Activated CD8-positive, alpha-beta memory T cell treated with anti-CD3 and anti-CD28 coated beads, Interleukin-2, amount 10 ng/mL, durations not matched to agents 7 days and 5 days (primary cell): ENCODE measurements around the gene FRMD8. TPM values are rescaled to one million over a fixed set of nuclear protein-coding genes. Genes with fewer than 3 reads are reported as not detected.
A peak's percentile ranks its signal among the peaks of the same experiment; 100 is the strongest.

Source experiments
- ATAC-seq: fragments of 150-1000 bp; cut with Tn5 transposase; one replicate; pipeline ENCODE4 v1.10.0; 2021; ENCODE audit warnings: moderate library complexity
- CTCF ChIA-PET: fragments of 350-600 bp; sonication (Branson Sonifier 250); formaldehyde crosslinking; loops from one replicate; lab custom pipeline; 2021; ENCODE audit warnings: antibody characterized with exemption; lab: Charles Lee
- DNase-seq: peaks from one replicate; pipeline ENCODE4 v3.0.0-alpha.2; 2020
- H3K27ac Mint-ChIP-seq: one replicate; pipeline ENCODE4 v1.8.0; 2021; ENCODE audit warnings: mild to moderate bottlenecking, mixed read lengths
- H3K27me3 Mint-ChIP-seq: one replicate; pipeline ENCODE4 v1.8.0; 2021; ENCODE audit warnings: mixed read lengths
- H3K36me3 Mint-ChIP-seq: one replicate; pipeline ENCODE4 v1.8.0; 2021; ENCODE audit warnings: mild to moderate bottlenecking, mixed read lengths
- H3K4me1 Mint-ChIP-seq: one replicate; pipeline ENCODE4 v1.8.0; 2021; ENCODE audit warnings: mixed read lengths
- H3K4me3 Mint-ChIP-seq: one replicate; pipeline ENCODE4 v1.8.0; 2021; ENCODE audit warnings: mild to moderate bottlenecking, moderate library complexity, mixed read lengths
- H3K9me3 Mint-ChIP-seq: one replicate; pipeline ENCODE4 v1.8.0; 2022; ENCODE audit warnings: low read depth, mixed read lengths
- total RNA-seq, 2 experiments: library from RNA; stranded (reverse); gene quantifications; one replicate each; pipeline ENCODE4 v1.2.3, GENCODE V29; 2021

FRMD8 gene
- total RNA-seq, 2 experiments from 2014 or later: 52.0 to 56.7 TPM

- no peak overlapping the region for H3K27ac Mint-ChIP-seq
- no peak overlapping the region for H3K4me3 Mint-ChIP-seq
- H3K36me3 Mint-ChIP-seq: peaks cover 17% of the 10 kb centered on the region
- ATAC-seq: no peak
- H3K9me3 Mint-ChIP-seq: no peaks in the 10 kb centered on the region
- CTCF ChIA-PET: no interaction called here
- DNase-seq: no peak
- no peaks in the 10 kb centered on the region for H3K27me3 Mint-ChIP-seq
- no peaks in the 10 kb centered on the region for H3K4me1 Mint-ChIP-seq
These were observed 13.4 kb downstream of the FRMD8 start for GRCh38 chr11:65399845-65400244.

DNA sequence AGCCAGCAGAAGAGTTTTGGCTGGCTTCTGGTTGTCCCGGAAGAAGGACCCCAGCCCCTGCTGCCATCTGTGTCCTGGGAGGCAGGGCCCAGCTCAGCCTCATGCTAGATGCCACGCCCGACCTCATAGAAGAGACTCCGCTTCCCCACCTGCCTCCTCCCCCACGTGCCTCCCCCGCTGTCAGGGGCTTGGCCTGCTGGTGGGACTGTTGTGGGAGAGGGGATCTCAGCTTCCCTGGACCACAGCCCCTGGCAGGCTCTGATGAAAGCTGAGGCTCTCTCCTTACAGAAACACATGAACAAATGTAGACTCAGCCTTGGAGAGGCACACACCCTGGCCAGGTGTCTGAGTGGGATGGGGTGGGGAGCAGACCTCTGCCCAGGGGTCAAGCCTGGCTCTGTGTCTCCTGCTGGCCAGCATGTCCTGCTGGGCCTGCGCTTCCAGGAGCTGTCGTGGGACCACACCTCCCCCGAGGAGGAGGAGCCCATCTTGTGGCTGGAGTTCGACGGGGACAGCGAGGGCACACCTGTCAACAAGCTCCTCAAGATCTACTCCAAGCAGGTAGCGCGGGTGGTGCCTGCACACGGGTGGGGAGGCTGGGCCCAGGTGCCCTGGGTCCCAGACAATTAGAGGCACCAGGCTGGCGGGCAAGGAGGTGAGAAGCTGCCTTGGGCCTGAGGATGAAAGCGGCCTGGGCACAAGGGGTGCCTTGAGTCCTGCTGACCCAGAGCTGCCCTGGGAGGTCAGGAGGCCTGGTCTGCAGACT is 14.1 kb downstream of the FRMD8 start:
- Mint-ChIP-seq H3K27me3 (no peaks in the 10 kb centered on the region), H3K36me3 (peaks cover 19% of the 10 kb centered on the region), H3K9me3 (no peaks in the 10 kb centered on the region), H3K4me3 (no peak overlapping the region), H3K27ac (peak overlapping the region; percentile 43), H3K4me1 (no peaks in the 10 kb centered on the region)
- DNase-seq: no peak
- CTCF ChIA-PET: interaction anchor here (2.5 kb wide), 1 partner anchor 16 kb away, joined by 12 read pairs; no protein-coding TSS in a partner anchor
- ATAC-seq: no peak

- CTCF ChIA-PET: interaction anchor here (2.5 kb wide), 1 partner anchor 15 kb away, joined by 12 read pairs; no protein-coding TSS in a partner anchor
These were observed 14.8 kb downstream of the FRMD8 start for GRCh38 chr11:65401073-65401802.

DNA sequence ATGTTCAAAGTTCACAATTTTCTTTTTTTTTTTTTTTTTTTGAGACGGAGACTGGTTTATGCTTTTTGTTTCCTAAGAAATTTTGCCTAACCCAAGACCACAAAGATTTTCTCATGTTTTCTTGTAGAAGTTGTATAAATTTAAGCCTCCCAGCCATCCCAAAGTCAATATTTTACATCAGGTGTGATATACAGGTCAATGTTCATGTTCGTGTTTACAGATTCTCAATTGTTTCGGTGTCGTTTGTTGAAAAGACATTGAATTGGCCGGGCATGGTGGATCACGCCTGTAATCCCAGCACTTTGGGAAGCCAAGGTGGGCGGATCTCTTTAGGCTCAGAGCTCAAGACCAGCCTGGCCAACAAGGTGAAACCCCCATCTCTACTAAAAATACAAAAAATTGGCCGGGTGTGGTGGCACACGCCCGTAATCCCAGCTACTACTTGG is 15.4 kb downstream of the FRMD8 start:
- Mint-ChIP-seq H3K36me3 (peaks cover 23% of the 10 kb centered on the region), H3K9me3 (no peaks in the 10 kb centered on the region), H3K27ac (no peak overlapping the region), H3K4me3 (no peak overlapping the region), H3K27me3 (no peaks in the 10 kb centered on the region), H3K4me1 (no peaks in the 10 kb centered on the region)
- ATAC-seq (no peak), DNase-seq (no peak)
- CTCF ChIA-PET: interaction anchor here (1.6 to 2.5 kb wide), 2 partner anchors 14 to 147 kb away, joined by 5 to 12 read pairs; no protein-coding TSS in a partner anchor

More at GRCh38 chr11:65401073-65401802, 14.8 kb downstream of the FRMD8 start:
- no peak overlapping the region for H3K27ac Mint-ChIP-seq
- no peak overlapping the region for H3K4me3 Mint-ChIP-seq
- H3K4me1 Mint-ChIP-seq: no peaks in the 10 kb centered on the region
- DNase-seq: no peak
- no peaks in the 10 kb centered on the region for H3K9me3 Mint-ChIP-seq
- no peak for ATAC-seq
- H3K36me3 Mint-ChIP-seq: peaks cover 22% of the 10 kb centered on the region
- no peaks in the 10 kb centered on the region for H3K27me3 Mint-ChIP-seq

- Mint-ChIP-seq H3K9me3 (no peaks in the 10 kb centered on the region), H3K4me3 (no peak overlapping the region), H3K27ac (no peak overlapping the region), H3K27me3 (no peaks in the 10 kb centered on the region), H3K4me1 (no peaks in the 10 kb centered on the region), H3K36me3 (peaks cover 21% of the 10 kb centered on the region)
- CTCF ChIA-PET: interaction anchor here (1.6 to 2.5 kb wide), 2 partner anchors 13 to 146 kb away, joined by 5 to 12 read pairs; no protein-coding TSS in a partner anchor
- DNase-seq: no peak
- ATAC-seq: no peak
These were observed 16.4 kb downstream of the FRMD8 start for GRCh38 chr11:65402790-65403189.

DNA sequence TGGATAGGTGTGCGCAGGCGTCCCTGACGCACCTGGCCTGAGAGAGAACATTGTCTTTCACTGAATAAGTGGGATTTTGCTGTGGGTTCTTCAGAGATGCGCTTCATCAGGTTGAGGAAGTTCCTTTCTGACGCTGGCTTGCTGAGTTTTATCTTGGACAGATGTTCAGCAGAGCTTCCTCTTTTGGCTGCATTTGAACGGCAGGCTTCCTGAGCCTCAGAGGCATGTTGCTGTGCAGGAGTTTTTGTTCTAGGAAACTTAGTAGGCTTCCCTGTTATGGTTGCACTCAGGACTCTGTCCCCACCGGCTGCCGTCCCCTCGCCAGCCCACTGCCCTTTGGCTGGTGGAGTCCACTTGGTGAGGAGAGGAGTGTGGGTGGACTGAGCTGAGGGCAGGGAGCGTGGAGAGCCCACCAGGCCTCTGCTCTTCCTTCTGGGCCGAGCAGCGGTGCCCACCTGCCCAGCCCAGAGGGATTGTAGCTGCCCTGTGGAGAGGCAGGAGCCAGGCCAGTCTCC is 17.2 kb downstream of the FRMD8 start:
- no peak overlapping the region for H3K27ac Mint-ChIP-seq
- CTCF ChIA-PET: interaction anchor here (1.3 kb wide), 1 partner anchor 13 kb away, joined by 4 read pairs; no protein-coding TSS in a partner anchor
- H3K36me3 Mint-ChIP-seq: peaks cover 23% of the 10 kb centered on the region
- H3K4me3 Mint-ChIP-seq: no peak overlapping the region
- DNase-seq (no peak), ATAC-seq (no peak)
- H3K9me3 Mint-ChIP-seq: no peaks in the 10 kb centered on the region
- no peaks in the 10 kb centered on the region for H3K4me1 Mint-ChIP-seq
- no peaks in the 10 kb centered on the region for H3K27me3 Mint-ChIP-seq

DNA sequence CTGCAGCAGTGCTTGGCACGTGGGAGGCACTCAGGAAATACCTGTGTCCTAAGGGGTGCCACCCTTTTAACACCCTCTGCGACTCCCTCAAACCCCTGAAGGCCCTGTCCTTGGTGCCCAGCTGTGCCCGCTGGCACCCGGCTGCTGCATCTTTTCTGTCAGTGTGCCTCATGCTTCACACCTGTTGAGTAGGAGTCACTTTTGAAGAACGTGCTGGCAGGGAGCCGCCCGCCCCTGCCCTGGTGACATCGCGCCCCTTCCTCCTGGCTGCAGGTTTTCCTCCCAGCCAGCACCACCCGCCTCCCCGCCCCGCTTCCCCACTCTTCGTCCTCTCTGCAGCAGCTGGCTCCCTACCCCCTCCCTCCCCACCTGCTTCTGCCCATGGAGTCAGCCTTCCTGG is 17.8 kb downstream of the FRMD8 start:
- H3K4me3 Mint-ChIP-seq: no peak overlapping the region
- DNase-seq (no peak), ATAC-seq (no peak)
- peaks cover 25% of the 10 kb centered on the region for H3K36me3 Mint-ChIP-seq
- H3K27me3 Mint-ChIP-seq: no peaks in the 10 kb centered on the region
- no peaks in the 10 kb centered on the region for H3K4me1 Mint-ChIP-seq
- no peak overlapping the region for H3K27ac Mint-ChIP-seq
- CTCF ChIA-PET: interaction anchor here (1.3 kb wide), 1 partner anchor 12 kb away, joined by 4 read pairs; no protein-coding TSS in a partner anchor
- no peaks in the 10 kb centered on the region for H3K9me3 Mint-ChIP-seq

DNA sequence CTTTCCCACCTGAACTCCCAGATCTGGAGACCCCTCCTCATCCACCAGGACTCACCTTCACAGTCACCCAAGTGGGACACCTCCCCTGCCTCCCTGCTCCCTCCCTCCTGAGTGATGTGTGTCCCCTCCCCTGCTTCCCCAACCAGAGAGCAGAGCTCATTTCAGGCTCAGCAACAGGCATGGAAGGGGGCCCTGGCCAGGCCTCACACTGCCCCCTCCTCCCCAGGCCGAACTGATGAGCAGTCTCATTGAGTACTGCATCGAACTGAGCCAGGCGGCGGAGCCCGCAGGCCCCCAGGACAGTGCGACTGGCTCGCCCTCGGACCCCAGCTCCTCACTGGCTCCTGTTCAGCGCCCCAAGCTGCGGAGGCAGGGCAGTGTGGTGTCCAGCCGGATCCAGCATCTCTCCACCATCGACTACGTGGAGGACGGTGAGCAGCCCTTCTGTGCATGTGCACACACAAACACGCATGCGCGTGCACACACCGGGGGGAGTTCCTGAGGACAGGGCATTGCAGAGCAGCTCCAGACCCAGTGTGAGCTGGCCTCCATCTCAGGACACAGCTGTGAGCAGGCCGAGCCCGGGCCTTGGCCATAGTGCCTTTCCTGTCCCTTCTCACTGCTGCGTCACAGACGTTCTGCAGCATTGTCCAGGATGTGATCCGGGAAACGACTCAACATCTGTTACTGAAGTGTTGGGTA is 18.4 kb downstream of the FRMD8 start:
- no peaks in the 10 kb centered on the region for H3K4me1 Mint-ChIP-seq
- no peaks in the 10 kb centered on the region for H3K27me3 Mint-ChIP-seq
- no peak for DNase-seq
- H3K4me3 Mint-ChIP-seq: no peak overlapping the region
- H3K36me3 Mint-ChIP-seq: peaks cover 27% of the 10 kb centered on the region
- CTCF ChIA-PET: interaction anchor here (1.3 to 2.2 kb wide), 2 partner anchors 12 to 106 kb away, joined by 4 to 7 read pairs; no protein-coding TSS in a partner anchor
- ATAC-seq: no peak
- no peak overlapping the region for H3K27ac Mint-ChIP-seq
- H3K9me3 Mint-ChIP-seq: no peaks in the 10 kb centered on the region

DNA sequence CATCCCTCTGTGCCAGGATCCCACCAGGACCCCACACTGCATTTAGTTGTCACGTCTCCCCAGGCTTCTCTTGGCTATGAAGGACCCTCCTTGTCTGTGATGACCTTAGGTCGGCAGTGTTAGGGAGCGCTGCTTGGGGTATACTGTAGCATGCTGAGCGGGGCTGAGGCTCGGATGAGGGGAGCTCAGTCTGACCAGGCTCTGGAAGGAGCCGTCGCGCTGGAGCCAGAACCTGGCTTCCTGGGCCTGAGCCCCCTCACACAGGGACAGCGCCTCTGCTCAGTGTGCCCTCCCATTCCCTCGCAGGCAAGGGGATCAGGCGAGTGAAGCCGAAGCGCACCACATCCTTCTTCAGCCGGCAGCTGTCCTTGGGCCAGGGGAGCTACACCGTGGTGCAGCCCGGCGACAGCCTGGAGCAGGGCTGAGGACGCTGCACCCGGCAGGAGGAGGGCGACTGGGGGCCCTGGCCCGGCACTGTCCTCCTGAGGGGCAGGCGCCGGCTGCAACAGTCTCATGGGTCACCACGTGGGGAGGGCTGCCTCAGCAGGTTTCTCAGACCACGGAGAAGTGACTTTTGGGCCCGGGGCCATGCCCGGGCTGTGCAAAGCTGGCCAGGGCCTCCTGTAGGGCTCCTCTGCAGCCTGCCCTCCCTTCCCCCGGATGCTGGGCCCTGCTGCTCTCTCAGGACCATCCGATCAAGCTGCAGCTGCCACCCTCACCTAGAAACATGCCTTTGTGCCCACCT is 24.7 kb downstream of the FRMD8 start:
- CTCF ChIA-PET: interaction anchor here (1.3 to 16.5 kb wide), 2 partner anchors 57 to 92 kb away, joined by 3 to 489 read pairs; partner anchors contain the start of gene MALAT1

GRCh38 chr11:65411681-65412070 is 25.2 kb downstream of the FRMD8 start:
- Mint-ChIP-seq H3K4me1 (peaks cover 15% of the 10 kb centered on the region), H3K36me3 (peaks cover 16% of the 10 kb centered on the region), H3K9me3 (no peaks in the 10 kb centered on the region), H3K27ac (no peak overlapping the region), H3K4me3 (no peak overlapping the region), H3K27me3 (no peaks in the 10 kb centered on the region)
- DNase-seq (no peak), ATAC-seq (no peak)
- CTCF ChIA-PET: interaction anchor here (1.3 to 16.5 kb wide), 2 partner anchors 57 to 92 kb away, joined by 3 to 489 read pairs; partner anchors contain the start of gene MALAT1

More for the DNA sequence above, 24.7 kb downstream of the FRMD8 start:
- H3K9me3 Mint-ChIP-seq: no peaks in the 10 kb centered on the region
- DNase-seq: no peak
- H3K27ac Mint-ChIP-seq: no peak overlapping the region
- peaks cover 9% of the 10 kb centered on the region for H3K4me1 Mint-ChIP-seq
- no peak overlapping the region for H3K4me3 Mint-ChIP-seq
- ATAC-seq: no peak
- H3K27me3 Mint-ChIP-seq: no peaks in the 10 kb centered on the region
- peaks cover 16% of the 10 kb centered on the region for H3K36me3 Mint-ChIP-seq

- DNase-seq: no peak
- Mint-ChIP-seq H3K9me3 (no peaks in the 10 kb centered on the region), H3K27me3 (no peaks in the 10 kb centered on the region), H3K27ac (no peak overlapping the region), H3K36me3 (peaks cover 12% of the 10 kb centered on the region), H3K4me3 (no peak overlapping the region), H3K4me1 (peaks cover 23% of the 10 kb centered on the region)
- ATAC-seq: no peak
- CTCF ChIA-PET: interaction anchor here (1.3 to 16.5 kb wide), 2 partner anchors 56 to 91 kb away, joined by 3 to 489 read pairs; partner anchors contain the start of gene MALAT1
These were observed 26.0 kb downstream of the FRMD8 start for GRCh38 chr11:65412271-65413076.
